Glomerular visceral epithelial cell (primary cell): ENCODE measurements around the gene C1orf105.
A peak's percentile ranks its signal among the peaks of the same experiment; 100 is the strongest.

Experiments used
- DNase-seq: peaks from one replicate; pipeline ENCODE4 v3.0.0-alpha.2; 2016; ENCODE audit errors: extremely low spot score

Gene C1orf105

GRCh38 chr1:172457479-172458130 lies 37.1 kb downstream of the C1orf105 start:
- no peak for DNase-seq

- no peak for DNase-seq
Measured at GRCh38 chr1:172460177-172460576, 39.7 kb downstream of the C1orf105 start.

GRCh38 chr1:172460887-172461315 lies 40.4 kb downstream of the C1orf105 start:
- no peak for DNase-seq

- DNase-seq: no peak
Measured at GRCh38 chr1:172465617-172466016, 45.1 kb downstream of the C1orf105 start.

DNA sequence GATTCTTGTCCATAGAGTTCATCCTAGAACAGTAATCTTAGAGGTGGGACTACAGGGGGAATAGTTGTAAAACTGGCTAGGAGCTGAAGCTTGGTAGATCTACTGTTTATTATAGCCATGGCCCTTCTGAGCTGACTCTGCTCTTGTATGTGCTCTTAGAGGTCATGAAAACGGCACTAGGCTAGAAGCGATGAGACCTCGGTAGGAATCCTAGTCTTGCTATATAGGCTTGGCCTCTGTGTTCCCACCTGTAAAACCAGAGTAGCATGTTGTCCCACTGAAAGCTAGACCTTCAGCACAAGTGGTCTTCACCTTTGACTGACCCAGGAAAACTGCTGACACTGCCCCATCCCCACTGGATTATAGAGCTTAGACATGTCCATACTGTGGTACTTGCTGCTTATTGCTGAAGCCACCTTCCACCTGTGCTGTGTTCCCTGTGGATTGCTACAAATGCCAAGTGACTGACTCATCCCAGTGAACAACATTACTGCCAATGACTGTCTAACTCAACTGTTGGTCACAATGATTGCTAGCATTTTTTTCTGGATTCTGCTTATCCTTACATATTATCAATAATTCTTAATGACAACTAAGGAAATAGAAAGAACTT lies 46.4 kb downstream of the C1orf105 start:
- peak; percentile 63 for DNase-seq

DNA sequence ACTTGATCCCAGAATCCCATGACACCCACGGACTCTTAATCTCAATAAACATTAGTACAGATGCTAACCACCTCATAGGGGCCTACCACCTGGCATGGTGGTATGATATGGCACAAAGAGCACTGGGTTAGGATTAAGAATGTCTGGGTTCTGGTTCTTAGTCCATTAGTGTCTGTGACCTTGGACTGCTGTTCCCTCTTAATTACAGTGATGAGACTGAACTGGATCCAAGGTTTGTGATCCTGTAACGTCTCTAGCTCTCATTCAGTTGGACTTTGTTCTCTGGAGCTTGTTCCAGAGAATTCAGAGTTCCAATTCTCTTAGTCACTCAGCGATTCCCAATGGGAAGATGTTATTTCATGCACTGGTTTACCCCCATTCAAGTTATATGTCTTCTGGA lies 47.0 kb downstream of the C1orf105 start:
- peak; percentile 32 for DNase-seq

- no peak for DNase-seq
Measured at GRCh38 chr1:172468296-172468695, 47.8 kb downstream of the C1orf105 start.

DNA sequence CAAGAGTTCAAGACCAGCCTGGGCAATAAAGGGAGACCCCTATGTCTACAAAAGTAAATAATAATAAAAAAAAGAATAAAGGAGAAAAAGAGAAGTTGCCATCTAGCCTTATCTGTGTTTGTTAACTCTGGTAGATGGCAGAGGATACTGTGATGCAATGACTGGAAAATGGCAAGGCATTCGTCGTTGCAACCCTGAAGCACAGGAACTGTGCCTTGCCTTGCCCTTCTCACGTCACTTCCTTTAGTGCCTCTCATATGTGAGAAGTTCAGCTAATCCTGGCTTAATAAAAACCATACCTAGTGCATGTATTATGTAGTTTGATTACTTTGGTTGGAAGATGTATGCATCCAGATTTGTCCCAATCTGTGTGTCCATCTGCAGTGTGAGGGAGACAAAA lies 49.2 kb downstream of the C1orf105 start:
- DNase-seq: no peak

GRCh38 chr1:172470149-172470548 lies 49.7 kb downstream of the C1orf105 start:
- DNase-seq: no peak

DNA sequence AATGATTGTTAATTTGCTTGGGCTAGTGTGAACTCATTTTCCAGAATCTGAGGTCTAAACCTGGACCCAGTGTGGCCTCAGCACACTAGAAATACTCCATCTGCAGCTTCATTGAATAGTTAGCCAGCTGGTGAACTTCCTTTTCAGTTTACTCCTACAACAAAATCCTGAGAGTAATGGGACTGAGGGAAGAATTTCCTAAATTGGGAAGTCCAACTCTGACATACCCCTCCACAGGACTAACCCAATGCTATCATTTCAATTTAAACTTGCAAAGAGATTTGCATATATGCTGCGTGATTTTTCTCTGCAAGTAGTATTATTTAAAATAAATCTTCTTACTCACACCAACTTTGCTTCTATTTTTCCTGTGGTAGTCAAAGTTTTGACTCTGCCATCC lies 51.2 kb downstream of the C1orf105 start:
- DNase-seq: no peak

GRCh38 chr1:172472495-172472894 lies 52.0 kb downstream of the C1orf105 start:
- DNase-seq: no peak

DNA sequence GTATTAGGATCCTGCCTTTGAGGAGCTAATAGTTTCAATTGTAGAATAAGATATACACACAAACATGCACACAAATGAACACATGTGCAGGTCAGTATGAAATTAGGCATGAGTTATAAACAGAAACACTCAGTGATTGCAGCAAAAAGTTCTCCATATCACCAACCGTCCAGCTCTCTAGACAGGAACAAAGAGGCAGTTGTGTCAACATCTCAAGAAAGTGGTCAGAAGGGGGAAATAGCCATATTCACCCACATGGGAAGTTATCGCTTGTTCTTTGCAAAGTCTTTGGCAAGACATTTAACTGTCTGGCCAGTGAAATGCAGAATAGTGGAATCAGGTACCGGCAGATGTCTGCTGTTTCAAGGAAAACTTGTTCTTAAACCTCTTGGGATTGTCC lies 52.8 kb downstream of the C1orf105 start:
- DNase-seq: no peak

DNA sequence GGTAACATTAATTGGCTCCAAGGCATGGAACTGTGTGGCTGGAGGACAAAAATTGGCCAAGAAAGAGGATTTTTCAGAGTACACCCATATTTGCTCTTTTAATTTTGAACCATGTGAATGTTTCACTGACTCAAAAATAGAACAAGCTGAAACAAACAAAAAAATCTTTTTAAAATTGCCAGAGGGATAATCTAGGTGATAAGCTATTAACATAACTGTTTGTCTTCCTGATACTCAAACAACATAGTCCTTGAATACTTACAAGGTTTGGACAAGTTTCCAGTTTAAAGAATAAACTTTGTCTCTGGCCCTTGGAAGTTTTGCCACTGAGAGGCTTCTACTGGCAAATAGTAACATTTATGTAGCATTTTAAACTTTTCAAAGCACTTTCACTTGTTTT lies 53.4 kb downstream of the C1orf105 start:
- DNase-seq: no peak

- peak; percentile 86 for DNase-seq
Measured at GRCh38 chr1:172476218-172476811, 55.8 kb downstream of the C1orf105 start.

DNA sequence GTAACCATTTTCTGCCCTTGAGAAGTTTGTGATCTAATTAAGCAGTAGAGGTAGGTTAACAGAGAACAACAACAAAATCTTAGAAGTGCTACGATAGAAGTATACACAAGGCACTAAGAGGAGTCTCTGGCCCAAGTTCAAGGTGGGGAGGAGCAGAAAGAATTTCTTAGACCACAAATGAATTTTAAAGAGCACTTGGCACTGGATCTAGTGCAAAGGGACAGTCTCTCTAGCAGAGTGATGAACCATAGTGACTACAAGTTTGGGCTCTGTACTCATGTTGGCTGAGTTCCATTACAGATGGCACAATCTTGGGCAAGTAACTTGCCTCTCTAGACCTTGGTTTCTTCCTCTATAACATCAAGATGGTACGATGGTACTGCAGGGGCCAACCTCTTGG lies 56.7 kb downstream of the C1orf105 start:
- no peak for DNase-seq

DNA sequence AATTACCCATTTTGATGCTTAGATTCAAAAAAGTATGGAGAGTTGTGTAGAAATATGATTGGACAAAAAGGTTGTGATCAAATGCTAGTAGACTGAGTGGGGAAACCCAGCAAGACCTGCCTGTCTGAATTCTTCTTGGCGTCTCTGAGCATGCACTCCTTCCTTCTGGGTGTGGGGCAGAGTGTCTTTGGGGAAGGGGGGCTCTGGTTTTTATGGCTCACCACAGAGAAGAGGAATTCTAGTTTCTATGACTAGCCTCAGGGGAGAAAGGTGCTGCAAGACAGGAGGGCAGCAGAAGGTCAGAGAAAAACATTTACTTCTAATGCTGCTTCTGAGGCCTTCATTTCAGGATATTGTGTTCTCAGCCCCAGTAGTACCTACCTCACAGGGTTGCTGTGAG lies 57.3 kb downstream of the C1orf105 start:
- no peak for DNase-seq

GRCh38 chr1:172478485-172478884 lies 58.0 kb downstream of the C1orf105 start:
- DNase-seq: no peak

DNA sequence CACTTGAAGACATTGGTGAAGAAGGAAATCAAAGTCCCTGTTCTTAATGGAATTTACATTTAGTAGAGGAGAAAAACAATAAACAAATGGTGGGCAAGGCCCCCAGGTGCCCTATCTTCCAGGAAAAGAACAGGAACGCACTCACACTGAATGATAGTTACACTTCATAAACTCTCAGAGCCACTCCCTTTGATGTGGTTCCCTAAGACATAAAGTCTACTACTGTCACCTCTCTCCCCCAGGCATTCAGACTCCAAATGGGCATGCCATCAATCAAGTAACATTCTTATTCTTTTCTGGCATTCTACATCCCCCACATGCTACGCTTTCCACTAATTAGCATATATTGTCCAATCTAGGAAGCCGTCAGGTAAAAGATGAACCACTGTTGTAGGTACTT lies 59.9 kb downstream of the C1orf105 start:
- no peak for DNase-seq

DNA sequence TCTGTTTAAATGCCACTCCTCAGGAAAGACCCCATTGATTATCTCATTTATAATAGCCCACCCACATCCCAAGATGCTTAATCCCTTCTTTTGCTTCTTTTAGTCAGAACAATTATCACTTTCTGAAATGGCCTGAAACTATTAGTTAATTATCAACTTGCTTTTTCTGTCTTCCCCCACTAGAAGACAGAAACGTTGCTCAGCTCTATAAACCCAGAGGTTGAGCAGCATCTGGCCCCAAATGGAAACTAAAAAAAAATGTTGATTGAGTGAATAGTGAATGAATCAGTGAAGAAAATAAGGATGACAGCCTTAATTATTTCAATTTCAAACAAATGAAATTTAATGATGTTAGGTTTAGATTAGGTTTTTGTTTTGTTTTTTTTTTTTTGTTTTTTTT lies 61.6 kb downstream of the C1orf105 start:
- no peak for DNase-seq

- DNase-seq: no peak
Measured at GRCh38 chr1:172483448-172483847, 63.0 kb downstream of the C1orf105 start.

DNA sequence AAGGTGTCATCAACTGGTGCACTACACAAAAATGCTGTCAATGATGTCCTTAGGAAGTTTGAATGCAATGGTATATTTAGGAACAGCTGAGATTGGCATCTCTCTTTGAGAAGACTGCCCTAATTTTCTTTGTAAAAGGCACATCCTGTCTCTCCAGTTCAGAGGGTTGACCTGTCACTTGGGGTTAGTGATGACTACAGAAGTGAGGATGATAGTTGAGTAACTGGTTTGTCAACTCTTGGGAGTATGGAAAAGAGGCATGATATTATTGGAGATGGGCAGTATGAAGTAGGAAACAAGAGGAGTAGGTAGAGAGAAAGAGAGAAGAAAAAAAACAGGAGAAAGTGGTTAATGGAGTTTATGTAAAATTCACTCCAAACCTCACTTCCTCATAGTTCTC lies 63.8 kb downstream of the C1orf105 start:
- DNase-seq: no peak

DNA sequence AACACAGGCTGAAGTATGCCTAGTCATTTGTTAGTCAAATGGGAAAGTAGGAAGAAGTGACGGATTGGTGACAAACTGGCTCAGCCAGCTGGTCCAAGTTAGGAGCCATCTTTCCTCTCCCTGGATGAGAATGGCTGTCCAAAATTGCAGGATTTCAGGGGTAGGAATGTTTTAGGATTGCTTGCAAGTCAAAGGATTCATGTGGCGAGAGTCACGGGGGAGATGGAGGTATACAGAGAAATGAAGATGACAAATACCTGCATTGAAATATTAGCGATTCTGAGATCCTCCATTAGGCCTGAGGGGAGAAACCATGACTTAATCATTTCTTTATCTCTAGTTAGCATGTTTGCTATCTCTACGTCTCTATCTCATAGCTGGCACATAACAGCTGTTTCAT lies 65.1 kb downstream of the C1orf105 start:
- DNase-seq: no peak

DNA sequence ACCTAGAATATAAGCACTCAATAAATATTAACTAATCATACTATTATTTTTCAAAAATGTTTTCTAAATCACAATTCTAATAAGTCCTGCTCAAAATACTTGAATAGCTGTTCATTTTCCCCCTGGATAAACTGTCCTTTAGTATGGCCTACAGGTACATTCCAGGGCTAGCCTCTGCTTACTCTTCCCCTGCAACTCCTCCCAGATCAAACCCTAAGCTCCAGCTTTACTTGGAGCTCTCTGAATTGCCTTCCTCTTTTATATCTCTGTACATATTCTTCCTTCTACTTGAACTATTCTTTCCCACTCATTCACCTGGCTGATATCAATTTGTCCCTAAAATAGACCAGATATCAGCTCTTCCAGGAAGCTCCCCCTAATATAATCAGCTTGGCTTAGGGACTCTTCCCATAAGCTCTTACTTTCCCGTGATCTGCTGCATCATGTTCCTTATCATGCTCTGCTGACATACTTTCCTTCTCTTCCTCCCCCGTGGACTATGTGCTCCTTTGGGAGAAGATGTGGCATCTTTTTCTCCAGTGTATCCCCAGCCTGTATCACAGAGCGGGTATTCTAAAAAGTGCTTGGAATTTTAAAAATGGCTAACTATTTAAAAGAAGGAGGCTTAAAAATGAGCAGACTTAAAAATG lies 66.4 kb downstream of the C1orf105 start:
- no peak for DNase-seq
